Fibroblast of the aortic adventitia (primary cell): ENCODE results near the gene SNED1. TPM values are rescaled to one million over a fixed set of nuclear protein-coding genes. Genes with fewer than 3 reads are reported as not detected.

Experiments
- DNase-seq: peaks from one replicate; pipeline ENCODE4 v3.0.0-alpha.2; 2010; ENCODE audit warnings: low read depth
- H3K4me3 ChIP-seq: 2 replicates; pipeline ENCODE4 v1.5.1; 2011; ENCODE audit warnings: low read depth, mild to moderate bottlenecking, control low read depth, low read length, moderate library complexity
- CTCF ChIP-seq: IDR thresholded peaks from 2 replicates; pipeline ENCODE4 v1.5.1; 2011; ENCODE audit warnings: mild to moderate bottlenecking, low read length, control low read depth, inconsistent platforms; ENCODE audit not compliant: insufficient read depth
- total RNA-seq: library from RNA; depleted of rRNA; stranded (reverse); fragments of >200 nt; gene quantifications from 2 replicates; pipeline ENCODE4 v1.2.3, GENCODE V29; 2012; ENCODE audit warnings: low replicate concordance

SNED1 gene
- total RNA-seq, 1 donor = 77.5 TPM

GRCh38 chr2:241066893-241067341, 68.5 kb downstream of the SNED1 start:
- DNase-seq = no peak
- H3K4me3 ChIP-seq = no peak overlapping the region
- TF ChIP-seq CTCF = no peak

GRCh38 chr2:241067501-241068135, 69.2 kb downstream of the SNED1 start:
- no peak overlapping the region for H3K4me3 ChIP-seq
- DNase-seq = no peak
- no peak for TF ChIP-seq CTCF

GRCh38 chr2:241068136-241068941, 69.9 kb downstream of the SNED1 start:
- DNase-seq = no peak
- H3K4me3 ChIP-seq = no peak overlapping the region
- TF ChIP-seq CTCF = no peak

GRCh38 chr2:241068942-241069810, 70.8 kb downstream of the SNED1 start:
- no peak for TF ChIP-seq CTCF
- H3K4me3 ChIP-seq = no peak overlapping the region
- no peak for DNase-seq

GRCh38 chr2:241069821-241070281, 71.4 kb downstream of the SNED1 start:
- no peak for TF ChIP-seq CTCF
- H3K4me3 ChIP-seq = no peak overlapping the region
- no peak for DNase-seq

- DNase-seq = no peak
- H3K4me3 ChIP-seq = no peak overlapping the region
- TF ChIP-seq CTCF = no peak
Observed at GRCh38 chr2:241070361-241070760, 71.9 kb downstream of the SNED1 start.
